ENCODE data around the gene WDR93. TPM values are rescaled to one million over a fixed set of nuclear protein-coding genes. Genes with fewer than 3 reads are reported as not detected.
A peak's percentile ranks its signal among the peaks of the same experiment; 100 is the strongest.

The WDR93 gene
- total RNA-seq, 1 donor from 2014 or later, result not detected

- no peak for TF ChIP-seq CTCF (conservative IDR thresholded peaks at IDR 0.05; ENCODE audit: low read depth, low read length)
- no peak for DNase-seq (ENCODE audit: low read depth)
- H3K4me3 ChIP-seq (ENCODE audit: low read depth, low read length), result no peak overlapping the region
These were observed 57.4 kb downstream of the WDR93 start for GRCh38 chr15:89747708-89748682.

GRCh38 chr15:89749054-89749453 lies 58.4 kb downstream of the WDR93 start:
- TF ChIP-seq CTCF (conservative IDR thresholded peaks at IDR 0.05; ENCODE audit: low read depth, low read length), result no peak
- DNase-seq (ENCODE audit: low read depth), result no peak
- H3K4me3 ChIP-seq (ENCODE audit: low read depth, low read length), result no peak overlapping the region

- TF ChIP-seq CTCF (conservative IDR thresholded peaks at IDR 0.05; ENCODE audit: low read depth, low read length), result no peak
- no peak for DNase-seq (ENCODE audit: low read depth)
- peak overlapping the region; percentile 56 for H3K4me3 ChIP-seq (ENCODE audit: low read depth, low read length)
These were observed 58.9 kb downstream of the WDR93 start for GRCh38 chr15:89749526-89749925.

GRCh38 chr15:89749951-89750559 lies 59.4 kb downstream of the WDR93 start:
- peak overlapping the region; percentile 56 for H3K4me3 ChIP-seq (ENCODE audit: low read depth, low read length)
- no peak for DNase-seq (ENCODE audit: low read depth)
- TF ChIP-seq CTCF (conservative IDR thresholded peaks at IDR 0.05; ENCODE audit: low read depth, low read length), result no peak

- TF ChIP-seq CTCF (conservative IDR thresholded peaks at IDR 0.05; ENCODE audit: low read depth, low read length), result peak; percentile 55
- peak; percentile 16 for DNase-seq (ENCODE audit: low read depth)
These were observed 60.2 kb downstream of the WDR93 start, which contains the start of gene MESP1 for GRCh38 chr15:89750560-89751542. Gene MESP1, minus strand, starts transcription at chr15:89751249. Its CDS starts 18 bp downstream, at chr15:89751231.

GRCh38 chr15:89751748-89752147 lies 61.1 kb downstream of the WDR93 start:
- no peak for TF ChIP-seq CTCF (conservative IDR thresholded peaks at IDR 0.05; ENCODE audit: low read depth, low read length)
- DNase-seq (ENCODE audit: low read depth), result no peak
- no peak overlapping the region for H3K4me3 ChIP-seq (ENCODE audit: low read depth, low read length)

More at GRCh38 chr15:89750560-89751542, 60.2 kb downstream of the WDR93 start, which contains the start of gene MESP1:
- H3K4me3 ChIP-seq (ENCODE audit: low read depth, low read length), result peak within 1 kb of the TSS; percentile 56

Measured in epithelial cell of proximal tubule (primary cell).